T-cell (primary cell): ENCODE data around the gene KCNK5. TPM values are rescaled to one million over a fixed set of nuclear protein-coding genes. Genes with fewer than 3 reads are reported as not detected.

Experiments
- ATAC-seq, 4 experiments: fragments of 200-7000 bp in 3 of 4; fragments of 150-1000 bp in 1 of 4; cut with Tn5 transposase; replicated peaks in 1 of 4; 1 replicate in 3 of 4; 2 replicates in 1 of 4; pipeline ENCODE4 v1.10.0; 2021; ENCODE audit warnings: moderate library complexity in 3 of 4, mild to moderate bottlenecking in 2 of 4, moderate number of reproducible peaks in 1 of 4
- CTCF ChIA-PET, 2 donors: fragments of 300-600 bp; sonication (Branson Sonifier 250); formaldehyde crosslinking; loops; one replicate each; lab custom pipeline; 2022; ENCODE audit warnings: antibody characterized with exemption in 2 of 2; lab: Charles Lee
- POLR2A ChIA-PET, 2 donors: fragments of 300-600 bp; sonication (Branson Sonifier 250); formaldehyde crosslinking; loops; one replicate each; lab custom pipeline; 2022; ENCODE audit warnings: antibody characterized with exemption in 2 of 2; lab: Charles Lee
- DNase-seq, 35 experiments: peaks; one replicate each; pipeline versions ENCODE4 v3.0.0 to v3.0.0-alpha.2; 2013 to 2023
- H3K27ac ChIP-seq: one replicate; pipeline ENCODE4 v1.5.1; 2013; ENCODE audit warnings: low read length
- H3K27me3 ChIP-seq, 2 experiments: replicated peaks in 1 of 2; 1 replicate in 1 of 2; 2 replicates in 1 of 2; pipeline versions ENCODE4 v1.6.1 to v1.7.0; 2013; ENCODE audit warnings: low read length in 1 of 2, mixed read lengths in 1 of 2; ENCODE audit not compliant: control insufficient read depth in 2 of 2, insufficient read depth in 2 of 2; ENCODE audit errors: extremely low read depth in 1 of 2
- H3K36me3 ChIP-seq, 2 donors: 1 replicate in 1 of 2; 2 replicates in 1 of 2; pipeline versions ENCODE4 v1.6.1 to v1.7.0; 2013; ENCODE audit warnings: low read length in 1 of 2; ENCODE audit not compliant: control insufficient read depth in 2 of 2, insufficient read depth in 1 of 2; ENCODE audit errors: extremely low read depth in 1 of 2
- H3K4me1 ChIP-seq, 2 experiments: 1 replicate in 1 of 2; 2 replicates in 1 of 2; pipeline versions ENCODE4 v1.6.1 to v1.7.0; 2013; ENCODE audit warnings: low read length in 2 of 2, mixed read lengths in 1 of 2; ENCODE audit not compliant: insufficient read depth in 2 of 2, control insufficient read depth in 1 of 2; ENCODE audit errors: extremely low read depth in 1 of 2
- H3K4me3 ChIP-seq, 2 donors: 1 replicate in 1 of 2; 2 replicates in 1 of 2; pipeline versions ENCODE4 v1.5.1 to v1.7.0; 2013; ENCODE audit warnings: mild to moderate bottlenecking in 2 of 2, low read length in 1 of 2, moderate library complexity in 1 of 2; ENCODE audit not compliant: control insufficient read depth in 1 of 2; ENCODE audit errors: extremely low read depth in 1 of 2
- H3K9me3 ChIP-seq: 2 replicates; pipeline ENCODE4 v1.7.0; 2013
- H3K27ac Mint-ChIP-seq, 2 donors: one replicate each; pipeline ENCODE4 v1.8.0; 2020 to 2021; ENCODE audit warnings: mild to moderate bottlenecking in 2 of 2, mixed read lengths in 2 of 2
- H3K27me3 Mint-ChIP-seq, 2 donors: one replicate each; pipeline ENCODE4 v1.8.0; 2021 to 2022; ENCODE audit warnings: mixed read lengths in 2 of 2
- H3K36me3 Mint-ChIP-seq: one replicate; pipeline ENCODE4 v1.8.0; 2021; ENCODE audit warnings: mixed read lengths
- H3K4me1 Mint-ChIP-seq, 3 donors: one replicate each; pipeline ENCODE4 v1.8.0; 2020 to 2022; ENCODE audit warnings: mixed read lengths in 3 of 3, mild to moderate bottlenecking in 1 of 3
- H3K4me3 Mint-ChIP-seq, 3 donors: one replicate each; pipeline ENCODE4 v1.8.0; 2020 to 2022; ENCODE audit warnings: mild to moderate bottlenecking in 3 of 3, mixed read lengths in 3 of 3, moderate library complexity in 3 of 3
- H3K9me3 Mint-ChIP-seq, 3 donors: one replicate each; pipeline ENCODE4 v1.8.0; 2020 to 2022; ENCODE audit warnings: mixed read lengths in 3 of 3
- WGBS: methylation state at CpG from one replicate; pipeline ENCODE4 v1.1.5; 2013; ENCODE audit warnings: missing lambda C conversion rate; ENCODE audit not compliant: insufficient coverage; 5-methylcytosine and 5-hydroxymethylcytosine counted together
- total RNA-seq, 35 experiments: library from RNA in 6 of 35; stranded (reverse) in 6 of 35; fragments of 120-200 nt in 1 of 35; gene quantifications; one replicate each; pipeline versions ENCODE4 v1.2.1 to v1.2.4 and lab custom pipeline; 2013 to 2026

The KCNK5 gene
- total RNA-seq, 5 donors from 2014 or later (not counting 1 experiment from before 2014, with no cell fraction given): 0.60 to 1.1 (median 0.93) TPM

- ChIA-PET CTCF (no interaction called here), POLR2A (no interaction called here)
- no peaks in the 10 kb centered on the region for H3K36me3 ChIP-seq
- WGBS: 74% methylated on average over 8 of the region's 8 CpGs
- no peak overlapping the region for H3K4me3 ChIP-seq
- Mint-ChIP-seq H3K4me1 (peaks cover 12 to 13% (median 12%) of the 10 kb centered on the region in 3 donors), H3K36me3 (no peaks in the 10 kb centered on the region), H3K4me3 (no peak overlapping the region), H3K9me3 (no peaks in the 10 kb centered on the region), H3K27me3 (peaks cover 0 to 2% of the 10 kb centered on the region in 2 donors), H3K27ac (no peak overlapping the region)
- ATAC-seq: no peak
- H3K4me1 ChIP-seq: peaks cover 7 to 13% of the 10 kb centered on the region in 2 experiments
- H3K27ac ChIP-seq: no peak overlapping the region
- no peaks in the 10 kb centered on the region for H3K9me3 ChIP-seq
- peaks cover 0 to 13% of the 10 kb centered on the region in 2 experiments for H3K27me3 ChIP-seq
- no peak for DNase-seq
Observed at GRCh38 chr6:39233333-39233732, 4.1 kb upstream of the KCNK5 start.

DNA sequence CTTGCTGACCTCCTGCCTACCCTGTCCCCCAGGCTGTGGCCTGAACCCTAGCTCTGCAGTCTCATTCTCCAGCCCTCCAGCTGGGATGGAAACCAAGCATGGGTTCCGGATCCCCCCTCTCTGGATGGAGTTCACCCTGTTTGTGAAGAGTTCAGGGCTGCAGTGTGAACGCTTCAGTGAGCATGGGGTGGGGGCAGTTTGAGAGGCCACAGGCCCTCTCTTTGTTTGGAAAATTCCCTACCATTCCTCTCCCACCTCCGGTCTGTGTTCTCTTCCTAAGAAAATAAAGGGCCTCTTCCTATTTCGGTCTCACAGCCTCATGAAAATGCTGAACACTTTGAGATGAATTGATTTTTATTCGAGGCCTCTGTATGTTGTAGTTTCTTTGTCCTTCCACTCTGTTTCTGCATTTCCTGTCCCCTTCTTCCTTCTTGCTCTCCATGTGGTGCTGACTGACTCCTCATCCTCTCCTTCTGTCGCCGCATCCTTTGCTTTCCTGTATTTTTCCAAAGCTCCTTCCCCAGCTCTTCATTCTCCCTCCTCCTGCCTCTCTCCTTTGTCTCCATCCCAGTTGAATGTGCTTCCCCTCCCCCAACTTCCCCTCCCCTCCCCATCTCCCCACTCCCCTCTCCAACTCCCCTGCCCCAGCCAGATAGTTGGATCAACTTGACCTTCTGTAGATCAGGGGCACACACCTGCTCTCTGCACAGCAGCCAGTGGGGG is 2.4 kb upstream of the KCNK5 start:
- no peaks in the 10 kb centered on the region for H3K9me3 Mint-ChIP-seq
- Histone ChIP-seq H3K9me3 (no peaks in the 10 kb centered on the region), H3K27me3 (peaks cover 0 to 23% of the 10 kb centered on the region in 2 experiments), H3K4me3 (no peak overlapping the region), H3K27ac (no peak overlapping the region), H3K36me3 (no peaks in the 10 kb centered on the region), H3K4me1 (peaks cover 17 to 29% of the 10 kb centered on the region in 2 experiments)
- CTCF ChIA-PET: interaction anchor here in 1 of 2 donors (0.7 kb wide), 1 partner anchor 70 kb away, joined by 3 read pairs; no protein-coding TSS in a partner anchor
- whole genome bisulfite sequencing: no CpG with 5 or more reads among the region's 7 CpGs
- H3K4me1 Mint-ChIP-seq: peaks cover 24 to 28% (median 28%) of the 10 kb centered on the region in 3 donors
- POLR2A ChIA-PET: no interaction called here
- no peaks in the 10 kb centered on the region for H3K36me3 Mint-ChIP-seq
- no peak for ATAC-seq
- DNase-seq: no peak
- H3K4me3 Mint-ChIP-seq: no peak overlapping the region
- H3K27ac Mint-ChIP-seq: no peak overlapping the region
- H3K27me3 Mint-ChIP-seq: peaks cover 0 to 9% of the 10 kb centered on the region in 2 donors

- ChIA-PET CTCF (no interaction called here), POLR2A (interaction anchor here in 1 of 2 donors (0.7 kb wide), 1 partner anchor 91 kb away, joined by 3 read pairs; no protein-coding TSS in a partner anchor)
- H3K4me3 Mint-ChIP-seq: no peak overlapping the region
Observed at GRCh38 chr6:39230654-39231035, 1.4 kb upstream of the KCNK5 start.

GRCh38 chr6:39228111-39228971 is 934 bp downstream of the KCNK5 start:
- Histone ChIP-seq H3K27me3 (peaks cover 0 to 25% of the 10 kb centered on the region in 2 experiments), H3K9me3 (no peaks in the 10 kb centered on the region), H3K4me1 (peaks cover 25 to 44% of the 10 kb centered on the region in 2 experiments), H3K4me3 (peak overlapping the region; percentile 58 to 69), H3K27ac (no peak overlapping the region), H3K36me3 (no peaks in the 10 kb centered on the region)
- ATAC-seq: peak in 1 of 4 experiments; percentile 28
- Mint-ChIP-seq H3K27ac (no peak overlapping the region), H3K36me3 (no peaks in the 10 kb centered on the region), H3K9me3 (no peaks in the 10 kb centered on the region), H3K27me3 (peaks cover 0 to 11% of the 10 kb centered on the region in 2 donors), H3K4me3 (peak overlapping the region; percentile 70 to 81 (median 78)), H3K4me1 (peaks cover 46 to 56% (median 53%) of the 10 kb centered on the region in 3 donors)
- DNase-seq: peak in 2 of 35 experiments; percentile 10 to 43
- 20% methylated on average over 32 of the region's 41 CpGs for WGBS
- ChIA-PET CTCF (no interaction called here), POLR2A (no interaction called here)

More at GRCh38 chr6:39230654-39231035, 1.4 kb upstream of the KCNK5 start:
- H3K4me1 ChIP-seq: peaks cover 22 to 40% of the 10 kb centered on the region in 2 experiments
- DNase-seq (no peak), ATAC-seq (no peak)
- Mint-ChIP-seq H3K9me3 (no peaks in the 10 kb centered on the region), H3K27me3 (peaks cover 0 to 11% of the 10 kb centered on the region in 2 donors), H3K4me1 (peaks cover 35 to 39% (median 39%) of the 10 kb centered on the region in 3 donors), H3K36me3 (no peaks in the 10 kb centered on the region), H3K27ac (no peak overlapping the region)
- H3K27ac ChIP-seq: no peak overlapping the region
- peaks cover 0 to 24% of the 10 kb centered on the region in 2 experiments for H3K27me3 ChIP-seq
- H3K36me3 ChIP-seq: no peaks in the 10 kb centered on the region
- H3K4me3 ChIP-seq: no peak overlapping the region
- H3K9me3 ChIP-seq: no peaks in the 10 kb centered on the region
- WGBS: 50% methylated on average over 1 of the region's 3 CpGs

DNA sequence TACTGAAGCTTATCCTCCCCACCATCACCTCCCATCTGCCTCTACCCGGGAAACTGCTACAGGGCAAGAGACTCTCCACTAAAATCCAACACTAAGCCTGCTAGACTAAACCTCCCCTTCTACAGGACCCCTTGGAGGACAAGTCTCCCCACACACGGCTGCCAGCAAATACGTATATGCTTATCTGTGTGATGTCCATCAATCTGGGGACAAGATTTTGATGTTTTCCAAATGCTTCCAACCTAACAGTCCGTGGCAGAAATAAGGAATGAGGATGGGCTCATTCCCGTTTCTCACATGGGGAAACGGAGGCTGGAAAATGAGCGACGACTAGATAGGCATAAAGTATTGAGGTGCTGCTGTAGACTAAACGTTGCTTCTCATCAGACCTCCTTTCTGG is 1.8 kb downstream of the KCNK5 start:
- ChIA-PET POLR2A (no interaction called here), CTCF (interaction anchor here in 1 of 2 donors (0.6 kb wide), 1 partner anchor 527 kb away, joined by 3 read pairs; no protein-coding TSS in a partner anchor)
- no peak for DNase-seq
- Mint-ChIP-seq H3K36me3 (no peaks in the 10 kb centered on the region), H3K4me3 (peak overlapping the region; percentile 70 to 81 (median 78)), H3K9me3 (no peaks in the 10 kb centered on the region), H3K4me1 (peaks cover 46 to 58% (median 57%) of the 10 kb centered on the region in 3 donors), H3K27ac (peak overlapping the region in 1 of 2 donors; percentile 41), H3K27me3 (peaks cover 0 to 11% of the 10 kb centered on the region in 2 donors)
- ATAC-seq: no peak
- no peaks in the 10 kb centered on the region for H3K9me3 ChIP-seq
- no peak overlapping the region for H3K27ac ChIP-seq
- H3K36me3 ChIP-seq: no peaks in the 10 kb centered on the region
- H3K4me3 ChIP-seq: peak overlapping the region in 1 of 2 donors; percentile 58
- peaks cover 0 to 25% of the 10 kb centered on the region in 2 experiments for H3K27me3 ChIP-seq
- peaks cover 25 to 44% of the 10 kb centered on the region in 2 experiments for H3K4me1 ChIP-seq
- WGBS: 11% methylated on average over 1 of the region's 9 CpGs
